MCF 10A (cell line): Measurements from ENCODE around the gene ELK4. TPM values are rescaled to one million over a fixed set of nuclear protein-coding genes. Genes with fewer than 3 reads are reported as not detected.
A peak's percentile ranks its signal among the peaks of the same experiment; 100 is the strongest.

Experiments used
- BruUV-seq: library from RNA; stranded (reverse); fragments of 400-500 nt; replicated peaks from 2 replicates; lab custom pipeline; 2021; lab: Mats Ljungman, UMichigan
- CTCF ChIA-PET: fragments of 300-600 bp; sonication (Branson Sonifier 250); formaldehyde crosslinking; extraction: SDS; loops from one replicate; lab custom pipeline; 2021; ENCODE audit warnings: antibody characterized with exemption, inconsistent platforms; lab: Yijun Ruan, JAX
- POLR2A ChIA-PET: fragments of 300-600, 350-650 bp; sonication (Branson Sonifier 250); formaldehyde crosslinking; extraction: SDS; loops from one replicate; lab custom pipeline; 2020; ENCODE audit warnings: antibody characterized with exemption, inconsistent platforms; lab: Yijun Ruan, JAX
- DNase-seq: peaks from one replicate; pipeline ENCODE4 v3.0.0-alpha.2; 2018; ENCODE audit not compliant: unreplicated experiment
- H3K27ac Mint-ChIP-seq: one replicate; pipeline ENCODE4 v1.8.0; 2022; ENCODE audit warnings: mild to moderate bottlenecking, low read depth, mixed read lengths; ENCODE audit not compliant: unreplicated experiment
- H3K27me3 Mint-ChIP-seq: one replicate; pipeline ENCODE4 v1.8.0; 2022; ENCODE audit warnings: mixed read lengths; ENCODE audit not compliant: insufficient read depth, unreplicated experiment
- H3K36me3 Mint-ChIP-seq: one replicate; pipeline ENCODE4 v1.8.0; 2022; ENCODE audit warnings: mild to moderate bottlenecking, moderate library complexity, mixed read lengths; ENCODE audit not compliant: insufficient read depth, unreplicated experiment
- H3K4me1 Mint-ChIP-seq: one replicate; pipeline ENCODE4 v1.8.0; 2022; ENCODE audit warnings: mixed read lengths; ENCODE audit not compliant: insufficient read depth, unreplicated experiment
- H3K4me3 Mint-ChIP-seq: one replicate; pipeline ENCODE4 v1.8.0; 2022; ENCODE audit warnings: mild to moderate bottlenecking, moderate library complexity, mixed read lengths; ENCODE audit not compliant: unreplicated experiment
- H3K9me3 Mint-ChIP-seq: one replicate; pipeline ENCODE4 v1.8.0; 2022; ENCODE audit warnings: mixed read lengths; ENCODE audit not compliant: unreplicated experiment
- intact Hi-C: fragments of 100-400 bp; cut with micrococcal nuclease; formaldehyde crosslinking; loops from 2 replicates; pipeline ENCODE4 v1.14.1; 2022
- total RNA-seq: library from RNA; stranded (reverse); gene quantifications from 2 replicates; pipeline ENCODE4 v1.2.3, GENCODE V29; 2022
- TF ChIP-seq, protein P1 (sequence below): fragments of 200-600 bp; IDR thresholded peaks from one replicate; pipeline ENCODE4 v1.8.0; 2022; ENCODE audit warnings: antibody characterized with exemption, mild to moderate bottlenecking; ENCODE audit not compliant: unreplicated experiment

ELK4 gene
- total RNA-seq, 1 experiment from 2014 or later = 101 TPM

DNA sequence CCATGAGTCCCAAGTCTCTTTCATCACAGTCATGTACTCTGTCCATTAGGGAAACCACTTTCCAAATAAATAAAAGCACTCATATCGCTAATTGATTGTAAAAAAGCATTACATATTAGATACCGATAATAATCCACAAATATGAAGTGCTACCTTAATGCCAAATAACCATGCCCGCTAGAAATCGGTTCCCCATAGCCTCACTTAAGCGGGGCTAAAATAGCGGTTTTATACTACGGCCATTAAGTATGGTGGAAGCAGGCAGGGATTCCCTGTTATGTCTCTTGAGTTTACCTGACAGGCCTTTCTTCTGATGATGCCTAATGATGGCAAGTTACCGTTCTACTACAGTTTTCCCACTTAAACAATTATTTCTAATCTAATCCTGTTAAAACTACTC, 3.9 kb downstream of the ELK4 start:
- BruUV-seq = no TSS peak
- no peaks in the 10 kb centered on the region for H3K9me3 Mint-ChIP-seq
- peaks cover 55% of the 10 kb centered on the region for H3K36me3 Mint-ChIP-seq
- peaks cover 35% of the 10 kb centered on the region for H3K4me1 Mint-ChIP-seq
- CTCF ChIA-PET = interaction anchor here (1.1 to 7.2 kb wide), 5 partner anchors 12 to 84 kb away, joined by 3 to 185 read pairs (median 17); no protein-coding TSS in a partner anchor
- POLR2A ChIA-PET = interaction anchor here (1.1 to 11.6 kb wide), 4 partner anchors 8 to 32 kb away, joined by 5 to 555 read pairs (median 124); no protein-coding TSS in a partner anchor
- no peak overlapping the region for H3K4me3 Mint-ChIP-seq
- intact Hi-C loops = no loop called here
- TF ChIP-seq, protein P1, sequence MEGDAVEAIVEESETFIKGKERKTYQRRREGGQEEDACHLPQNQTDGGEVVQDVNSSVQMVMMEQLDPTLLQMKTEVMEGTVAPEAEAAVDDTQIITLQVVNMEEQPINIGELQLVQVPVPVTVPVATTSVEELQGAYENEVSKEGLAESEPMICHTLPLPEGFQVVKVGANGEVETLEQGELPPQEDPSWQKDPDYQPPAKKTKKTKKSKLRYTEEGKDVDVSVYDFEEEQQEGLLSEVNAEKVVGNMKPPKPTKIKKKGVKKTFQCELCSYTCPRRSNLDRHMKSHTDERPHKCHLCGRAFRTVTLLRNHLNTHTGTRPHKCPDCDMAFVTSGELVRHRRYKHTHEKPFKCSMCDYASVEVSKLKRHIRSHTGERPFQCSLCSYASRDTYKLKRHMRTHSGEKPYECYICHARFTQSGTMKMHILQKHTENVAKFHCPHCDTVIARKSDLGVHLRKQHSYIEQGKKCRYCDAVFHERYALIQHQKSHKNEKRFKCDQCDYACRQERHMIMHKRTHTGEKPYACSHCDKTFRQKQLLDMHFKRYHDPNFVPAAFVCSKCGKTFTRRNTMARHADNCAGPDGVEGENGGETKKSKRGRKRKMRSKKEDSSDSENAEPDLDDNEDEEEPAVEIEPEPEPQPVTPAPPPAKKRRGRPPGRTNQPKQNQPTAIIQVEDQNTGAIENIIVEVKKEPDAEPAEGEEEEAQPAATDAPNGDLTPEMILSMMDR = no peak
- H3K27ac Mint-ChIP-seq = peak overlapping the region; percentile 50
- H3K27me3 Mint-ChIP-seq = no peaks in the 10 kb centered on the region
- no peak for DNase-seq

DNA sequence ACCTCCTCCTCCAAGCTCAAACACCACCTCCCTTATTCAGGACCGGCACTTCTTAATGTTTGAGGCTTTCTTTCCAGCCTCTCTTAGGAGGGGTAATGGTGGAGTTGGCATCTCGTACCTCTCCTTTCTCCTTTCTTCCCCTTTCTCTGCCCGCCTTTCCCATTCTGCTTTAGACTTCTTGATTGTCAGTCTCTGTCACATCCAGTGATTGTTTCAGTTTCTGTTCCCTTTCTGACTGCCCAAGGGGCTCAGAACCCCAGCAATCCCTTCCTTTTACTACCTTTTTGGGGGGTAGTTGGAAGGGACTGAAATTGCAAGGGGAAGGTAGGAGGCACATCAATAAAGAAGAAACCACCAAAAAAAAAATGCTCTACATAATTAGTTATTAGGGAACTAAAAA, 5.6 kb downstream of the ELK4 start:
- no peaks in the 10 kb centered on the region for H3K9me3 Mint-ChIP-seq

GRCh38 chr1:205623646-205624045, 8.2 kb downstream of the ELK4 start:
- ChIA-PET POLR2A (interaction anchor here (0.9 to 7.5 kb wide), 4 partner anchors 7 to 23 kb away, joined by 3 to 96 read pairs (median 7); partner anchors contain the start of gene ELK4), CTCF (interaction anchor here (0.6 to 6.0 kb wide), 5 partner anchors 22 to 922 kb away, joined by 3 to 51 read pairs (median 5); no protein-coding TSS in a partner anchor)
- no peaks in the 10 kb centered on the region for H3K9me3 Mint-ChIP-seq
- peaks cover 89% of the 10 kb centered on the region for H3K36me3 Mint-ChIP-seq
- peaks cover 26% of the 10 kb centered on the region for H3K4me1 Mint-ChIP-seq
- no peak overlapping the region for H3K27ac Mint-ChIP-seq
- no peak overlapping the region for H3K4me3 Mint-ChIP-seq
- no peaks in the 10 kb centered on the region for H3K27me3 Mint-ChIP-seq
- intact Hi-C loops = no loop called here
- no TSS peak for BruUV-seq
- TF ChIP-seq, protein P1 = no peak
- no peak for DNase-seq

More for the DNA sequence above, 5.6 kb downstream of the ELK4 start:
- CTCF ChIA-PET = interaction anchor here (0.6 to 1.3 kb wide), 4 partner anchors 24 to 328 kb away, joined by 3 to 11 read pairs (median 4); no protein-coding TSS in a partner anchor
- Mint-ChIP-seq H3K4me1 (peaks cover 30% of the 10 kb centered on the region), H3K27me3 (no peaks in the 10 kb centered on the region), H3K4me3 (no peak overlapping the region), H3K27ac (peak overlapping the region; percentile 70), H3K36me3 (peaks cover 72% of the 10 kb centered on the region)
- no TSS peak for BruUV-seq
- intact Hi-C loops = no loop called here
- TF ChIP-seq, protein P1 = no peak
- no peak for DNase-seq
- POLR2A ChIA-PET = interaction anchor here (0.6 to 1.1 kb wide), 3 partner anchors 34 to 376 kb away, joined by 3 to 4 read pairs (median 3); no protein-coding TSS in a partner anchor

DNA sequence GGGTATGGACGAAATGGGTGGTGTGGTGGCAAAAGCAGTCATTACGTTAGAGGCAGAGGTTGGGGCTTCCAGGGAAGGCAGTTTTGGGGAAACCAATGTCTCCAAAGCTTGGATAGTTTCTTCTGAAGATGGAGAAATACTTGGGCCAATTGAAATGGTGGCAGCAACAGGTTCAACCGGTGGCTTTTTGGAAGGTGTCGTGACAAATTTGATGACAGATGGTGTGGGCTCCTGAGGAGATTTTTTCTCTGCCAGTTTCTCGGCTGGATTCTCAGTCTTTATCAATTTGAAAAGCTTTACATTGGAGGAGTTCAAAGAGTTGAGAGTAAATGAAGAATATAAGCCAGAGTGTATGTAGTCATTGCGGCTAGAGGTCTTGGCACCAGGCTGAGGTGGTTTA, 11.5 kb downstream of the ELK4 start:
- H3K27me3 Mint-ChIP-seq = no peaks in the 10 kb centered on the region
- DNase-seq = no peak
- BruUV-seq = TSS peak; percentile 24
- peaks cover 99% of the 10 kb centered on the region for H3K36me3 Mint-ChIP-seq
- ChIA-PET CTCF (interaction anchor here (0.5 to 6.0 kb wide), 6 partner anchors 12 to 818 kb away, joined by 3 to 51 read pairs (median 3); no protein-coding TSS in a partner anchor), POLR2A (interaction anchor here (0.6 to 7.5 kb wide), 3 partner anchors 11 to 1389 kb away, joined by 3 to 96 read pairs (median 8); partner anchors contain the start of gene ELK4)
- intact Hi-C loops = no loop called here
- no peak overlapping the region for H3K4me3 Mint-ChIP-seq
- H3K9me3 Mint-ChIP-seq = no peaks in the 10 kb centered on the region
- no peak overlapping the region for H3K27ac Mint-ChIP-seq
- TF ChIP-seq, protein P1 = no peak
- H3K4me1 Mint-ChIP-seq = peaks cover 11% of the 10 kb centered on the region
